ENCODE measurements around the gene EXOC2. TPM values are rescaled to one million over a fixed set of nuclear protein-coding genes. Genes with fewer than 3 reads are reported as not detected.

The EXOC2 gene
- total RNA-seq, 2 donors from 2014 or later, result 17.2 to 24.1 TPM

DNA sequence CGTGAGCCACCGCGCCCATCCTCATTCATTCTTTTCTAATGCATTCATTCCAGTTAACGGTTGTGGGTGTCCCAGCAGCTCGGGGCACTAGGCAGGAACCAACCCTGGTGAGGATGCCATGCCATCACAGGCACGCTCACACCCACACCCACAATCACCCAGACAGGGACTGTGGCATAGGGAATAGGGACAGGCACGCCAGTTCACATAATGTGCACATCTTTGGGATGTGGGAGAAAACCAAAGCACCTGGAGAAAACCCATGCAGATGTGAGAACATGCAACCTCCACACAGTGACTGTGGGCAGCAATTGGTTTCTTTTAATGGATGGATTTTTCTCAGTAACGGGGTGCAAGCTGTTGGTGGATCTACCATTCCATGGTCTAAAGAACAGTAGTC lies 237.1 kb downstream of the EXOC2 start:
- Histone ChIP-seq H3K9me3 (no peaks in the 10 kb centered on the region), H3K4me3 (no peak overlapping the region), H3K36me3 (no peaks in the 10 kb centered on the region), H3K27me3 (replicated peaks; ENCODE audit: insufficient read depth) (no peaks in the 10 kb centered on the region), H3K27ac (no peak overlapping the region), H3K4me1 (ENCODE audit: control insufficient read depth in 1 of 2, low read depth in 2 of 2) (no peaks in the 10 kb centered on the region)
- TF ChIP-seq, protein P1, sequence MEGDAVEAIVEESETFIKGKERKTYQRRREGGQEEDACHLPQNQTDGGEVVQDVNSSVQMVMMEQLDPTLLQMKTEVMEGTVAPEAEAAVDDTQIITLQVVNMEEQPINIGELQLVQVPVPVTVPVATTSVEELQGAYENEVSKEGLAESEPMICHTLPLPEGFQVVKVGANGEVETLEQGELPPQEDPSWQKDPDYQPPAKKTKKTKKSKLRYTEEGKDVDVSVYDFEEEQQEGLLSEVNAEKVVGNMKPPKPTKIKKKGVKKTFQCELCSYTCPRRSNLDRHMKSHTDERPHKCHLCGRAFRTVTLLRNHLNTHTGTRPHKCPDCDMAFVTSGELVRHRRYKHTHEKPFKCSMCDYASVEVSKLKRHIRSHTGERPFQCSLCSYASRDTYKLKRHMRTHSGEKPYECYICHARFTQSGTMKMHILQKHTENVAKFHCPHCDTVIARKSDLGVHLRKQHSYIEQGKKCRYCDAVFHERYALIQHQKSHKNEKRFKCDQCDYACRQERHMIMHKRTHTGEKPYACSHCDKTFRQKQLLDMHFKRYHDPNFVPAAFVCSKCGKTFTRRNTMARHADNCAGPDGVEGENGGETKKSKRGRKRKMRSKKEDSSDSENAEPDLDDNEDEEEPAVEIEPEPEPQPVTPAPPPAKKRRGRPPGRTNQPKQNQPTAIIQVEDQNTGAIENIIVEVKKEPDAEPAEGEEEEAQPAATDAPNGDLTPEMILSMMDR (IDR thresholded peaks at IDR 0.05), result no peak
- no peak for ATAC-seq (ENCODE audit: insufficient number of reproducible peaks, low FRiP score, low read depth)
- no peak for DNase-seq (ENCODE audit: low spot score)

DNA sequence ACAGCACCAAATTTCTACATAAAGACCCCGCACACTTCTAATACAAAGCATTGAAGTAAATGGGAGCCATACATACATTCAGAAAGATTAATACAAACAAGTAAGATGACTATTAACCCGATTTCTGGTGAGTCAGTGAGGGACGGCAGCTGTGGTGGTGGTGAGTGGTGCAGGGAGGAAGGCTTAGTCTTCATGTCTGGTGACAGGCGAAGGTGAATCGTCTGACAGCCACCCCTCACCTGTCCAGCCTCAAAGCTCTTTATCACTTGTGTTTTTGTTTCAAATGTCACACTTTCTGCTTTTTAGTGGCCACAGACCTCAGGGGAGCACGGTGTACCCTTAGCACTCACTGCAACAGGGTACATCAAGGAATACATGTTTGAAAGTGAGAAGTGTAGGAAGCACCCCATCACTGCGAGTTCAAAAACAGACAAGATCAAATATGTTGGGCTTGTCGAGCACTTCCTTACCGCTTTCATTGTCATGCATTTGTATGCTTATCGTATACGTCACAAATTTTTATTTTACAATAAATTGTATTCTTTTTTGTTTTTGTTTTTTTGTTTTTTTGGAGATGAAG lies 237.8 kb downstream of the EXOC2 start:
- H3K4me3 ChIP-seq, result no peak overlapping the region
- no peaks in the 10 kb centered on the region for H3K27me3 ChIP-seq (replicated peaks; ENCODE audit: insufficient read depth)
- H3K36me3 ChIP-seq, result no peaks in the 10 kb centered on the region
- H3K9me3 ChIP-seq, result no peaks in the 10 kb centered on the region
- no peak for ATAC-seq (ENCODE audit: insufficient number of reproducible peaks, low FRiP score, low read depth)
- DNase-seq (ENCODE audit: low spot score), result no peak
- H3K4me1 ChIP-seq (ENCODE audit: control insufficient read depth in 1 of 2, low read depth in 2 of 2), result no peaks in the 10 kb centered on the region
- no peak overlapping the region for H3K27ac ChIP-seq
- TF ChIP-seq, protein P1 (IDR thresholded peaks at IDR 0.05), result no peak

- H3K27me3 ChIP-seq (replicated peaks; ENCODE audit: insufficient read depth), result no peaks in the 10 kb centered on the region
- no peaks in the 10 kb centered on the region for H3K9me3 ChIP-seq
- TF ChIP-seq, protein P1 (IDR thresholded peaks at IDR 0.05), result no peak
- ATAC-seq (ENCODE audit: insufficient number of reproducible peaks, low FRiP score, low read depth) (no peak), DNase-seq (ENCODE audit: low spot score) (no peak)
- H3K4me1 ChIP-seq (ENCODE audit: control insufficient read depth in 1 of 2, low read depth in 2 of 2), result no peaks in the 10 kb centered on the region
- H3K36me3 ChIP-seq, result no peaks in the 10 kb centered on the region
- H3K4me3 ChIP-seq, result no peak overlapping the region
- H3K27ac ChIP-seq, result no peak overlapping the region
Measured at GRCh38 chr6:454148-454991, 238.6 kb downstream of the EXOC2 start.

DNA sequence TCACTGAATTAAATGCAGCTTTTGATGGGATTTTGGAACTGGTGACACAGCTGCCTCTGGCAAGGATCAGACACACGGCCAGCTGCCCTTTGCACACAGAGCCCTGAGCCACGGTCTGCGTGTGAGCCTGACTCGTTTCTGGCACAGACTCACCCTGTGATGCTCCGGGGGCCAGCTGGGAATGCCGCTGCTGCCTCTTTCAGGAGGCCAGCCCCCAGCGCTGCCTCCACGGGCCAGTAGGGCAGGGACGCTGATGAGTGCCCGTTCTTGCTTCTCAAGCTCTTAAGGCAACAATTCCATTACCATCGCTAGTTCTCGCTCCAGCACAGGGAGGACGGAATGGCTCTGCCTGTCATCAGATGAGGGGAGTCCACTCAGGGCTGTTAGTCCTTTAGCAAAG lies 239.8 kb downstream of the EXOC2 start:
- TF ChIP-seq, protein P1 (IDR thresholded peaks at IDR 0.05), result no peak
- Histone ChIP-seq H3K27ac (no peak overlapping the region), H3K4me3 (no peak overlapping the region), H3K4me1 (ENCODE audit: control insufficient read depth in 1 of 2, low read depth in 2 of 2) (no peaks in the 10 kb centered on the region), H3K36me3 (no peaks in the 10 kb centered on the region), H3K27me3 (replicated peaks; ENCODE audit: insufficient read depth) (no peaks in the 10 kb centered on the region), H3K9me3 (no peaks in the 10 kb centered on the region)
- no peak for DNase-seq (ENCODE audit: low spot score)
- ATAC-seq (ENCODE audit: insufficient number of reproducible peaks, low FRiP score, low read depth), result no peak

DNA sequence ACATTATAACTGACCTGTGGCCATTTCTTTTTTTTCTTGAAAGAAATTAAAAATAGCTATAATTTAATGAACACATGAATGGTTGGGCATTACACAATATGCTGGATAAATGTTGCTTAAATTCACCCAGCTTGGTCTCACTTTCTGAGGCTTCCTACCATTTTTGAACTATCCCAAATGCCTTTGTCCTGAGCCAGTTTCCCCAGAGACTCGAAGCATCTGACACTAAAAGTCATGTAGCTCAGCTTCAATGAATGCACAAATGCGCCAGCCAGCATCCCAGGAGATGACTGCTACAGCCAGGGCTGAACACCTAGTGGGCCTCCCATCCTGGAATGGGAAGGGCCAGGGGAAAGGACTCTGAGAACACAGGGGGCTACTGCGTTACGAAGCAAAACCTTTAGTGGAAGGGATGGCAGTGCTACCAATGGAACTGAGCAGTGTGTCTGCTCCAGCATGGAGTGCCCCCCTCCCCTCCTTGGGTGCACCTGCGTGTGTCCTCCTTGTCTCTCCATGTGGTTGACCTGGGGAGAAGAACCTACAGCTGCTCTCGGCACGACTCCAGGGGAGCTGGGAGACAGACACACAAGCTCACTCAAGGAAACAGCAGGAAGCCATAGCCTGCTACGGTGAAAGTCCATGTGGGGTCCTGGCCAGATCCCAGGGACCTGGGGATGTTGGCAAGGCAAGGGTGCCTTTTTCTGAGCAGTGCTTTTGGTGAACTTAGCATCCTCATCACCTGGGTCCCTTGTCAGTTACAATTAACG lies 240.5 kb downstream of the EXOC2 start:
- no peak overlapping the region for H3K27ac ChIP-seq
- H3K27me3 ChIP-seq (replicated peaks; ENCODE audit: insufficient read depth), result no peaks in the 10 kb centered on the region
- no peaks in the 10 kb centered on the region for H3K9me3 ChIP-seq
- H3K4me3 ChIP-seq, result no peak overlapping the region
- TF ChIP-seq, protein P1 (IDR thresholded peaks at IDR 0.05), result no peak
- ATAC-seq (ENCODE audit: insufficient number of reproducible peaks, low FRiP score, low read depth), result no peak
- DNase-seq (ENCODE audit: low spot score), result no peak
- no peaks in the 10 kb centered on the region for H3K36me3 ChIP-seq
- no peaks in the 10 kb centered on the region for H3K4me1 ChIP-seq (ENCODE audit: control insufficient read depth in 1 of 2, low read depth in 2 of 2)
